ENCODE results near the gene COLEC12.

DNA sequence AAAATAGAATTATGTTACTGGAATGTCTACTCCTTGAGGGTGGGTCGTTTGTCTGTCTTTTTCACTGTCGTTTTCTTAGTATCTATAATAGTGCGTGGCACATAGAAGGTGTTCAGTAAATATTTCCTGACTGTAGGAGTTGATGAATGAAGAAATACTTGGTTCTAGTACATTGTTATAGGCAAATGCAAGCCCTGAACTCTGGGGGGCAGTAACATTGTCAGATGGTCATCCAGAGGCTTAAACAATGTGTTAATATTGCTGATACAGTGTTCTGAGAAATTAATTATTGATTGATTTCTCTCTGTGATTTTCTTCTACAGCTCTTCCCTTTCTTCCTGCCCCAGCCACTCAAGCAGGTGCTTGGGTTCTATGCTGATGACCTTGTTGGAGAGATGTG, 208.2 kb downstream of the COLEC12 start:
- TF ChIP-seq, protein P1, sequence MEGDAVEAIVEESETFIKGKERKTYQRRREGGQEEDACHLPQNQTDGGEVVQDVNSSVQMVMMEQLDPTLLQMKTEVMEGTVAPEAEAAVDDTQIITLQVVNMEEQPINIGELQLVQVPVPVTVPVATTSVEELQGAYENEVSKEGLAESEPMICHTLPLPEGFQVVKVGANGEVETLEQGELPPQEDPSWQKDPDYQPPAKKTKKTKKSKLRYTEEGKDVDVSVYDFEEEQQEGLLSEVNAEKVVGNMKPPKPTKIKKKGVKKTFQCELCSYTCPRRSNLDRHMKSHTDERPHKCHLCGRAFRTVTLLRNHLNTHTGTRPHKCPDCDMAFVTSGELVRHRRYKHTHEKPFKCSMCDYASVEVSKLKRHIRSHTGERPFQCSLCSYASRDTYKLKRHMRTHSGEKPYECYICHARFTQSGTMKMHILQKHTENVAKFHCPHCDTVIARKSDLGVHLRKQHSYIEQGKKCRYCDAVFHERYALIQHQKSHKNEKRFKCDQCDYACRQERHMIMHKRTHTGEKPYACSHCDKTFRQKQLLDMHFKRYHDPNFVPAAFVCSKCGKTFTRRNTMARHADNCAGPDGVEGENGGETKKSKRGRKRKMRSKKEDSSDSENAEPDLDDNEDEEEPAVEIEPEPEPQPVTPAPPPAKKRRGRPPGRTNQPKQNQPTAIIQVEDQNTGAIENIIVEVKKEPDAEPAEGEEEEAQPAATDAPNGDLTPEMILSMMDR (conservative IDR thresholded peaks at IDR 0.05), result peak; percentile 26
- TF ChIP-seq ZFX (IDR thresholded peaks at IDR 0.05), result no peak
